H1 (cell line): ENCODE results near the gene DNAH12. TPM values are rescaled to one million over a fixed set of nuclear protein-coding genes. Genes with fewer than 3 reads are reported as not detected.

Experiments
- CTCF ChIA-PET: fragments of 300-600 bp; sonication (Branson Sonifier 250); formaldehyde crosslinking; loops from one replicate; lab custom pipeline; 2021; ENCODE audit not compliant: partially characterized antibody; lab: Charles Lee
- POLR2A ChIA-PET: fragments of 300-600 bp; sonication (Branson Sonifier 250); formaldehyde crosslinking; loops from one replicate; lab custom pipeline; 2021; ENCODE audit warnings: inconsistent platforms; ENCODE audit not compliant: partially characterized antibody; lab: Charles Lee
- DNase-seq, 2 experiments: peaks; one replicate each; pipeline versions ENCODE4 v3.0.0 to v3.0.0-alpha.2; 2010 to 2022; ENCODE audit warnings: low spot score in 2 of 2, low read depth in 1 of 2, mixed read lengths in 1 of 2
- FAIRE-seq: peaks from 2 replicates; lab custom pipeline; 2011; peaks lifted over from hg19 to GRCh38; lab: Jason Lieb, UNC
- H2AFZ ChIP-seq: 2 replicates; pipeline ENCODE4 v1.8.1; 2012; ENCODE audit warnings: low read length, inconsistent platforms
- H2AK5ac ChIP-seq: 2 replicates; pipeline ENCODE4 v1.6.1; 2013; ENCODE audit warnings: low read depth, low read length
- H2BK120ac ChIP-seq: replicated peaks from 2 replicates; pipeline ENCODE3; 2013; ENCODE audit warnings: low read depth, low read length, inconsistent platforms
- H2BK12ac ChIP-seq: 2 replicates; pipeline ENCODE4 v1.6.1; 2013; ENCODE audit warnings: low read depth, low read length
- H2BK15ac ChIP-seq: 2 replicates; pipeline ENCODE4 v1.6.1; 2013; ENCODE audit warnings: low read length
- H2BK20ac ChIP-seq: 2 replicates; pipeline ENCODE4 v1.6.1; 2013; ENCODE audit warnings: low read length
- H2BK5ac ChIP-seq: 2 replicates; pipeline ENCODE4 v1.6.1; 2013; ENCODE audit warnings: low read depth, low read length
- H3K14ac ChIP-seq: 2 replicates; pipeline ENCODE4 v1.6.1; 2013; ENCODE audit warnings: inconsistent platforms; ENCODE audit not compliant: insufficient read length
- H3K18ac ChIP-seq: 2 replicates; pipeline ENCODE4 v1.6.1; 2013; ENCODE audit warnings: low read length; ENCODE audit errors: extremely low read depth
- H3K23ac ChIP-seq: 2 replicates; pipeline ENCODE4 v1.6.1; 2013; ENCODE audit warnings: inconsistent platforms; ENCODE audit not compliant: insufficient read length
- H3K23me2 ChIP-seq: 2 replicates; pipeline ENCODE4 v1.6.1; 2013; ENCODE audit warnings: low read depth, low read length
- H3K27ac ChIP-seq: 2 replicates; pipeline ENCODE4 v1.6.1; 2011; ENCODE audit warnings: low read depth, low read length, inconsistent platforms
- H3K27me3 ChIP-seq, 4 experiments: replicated peaks in 1 of 4; 1 replicate in 1 of 4; 2 replicates in 3 of 4; pipeline versions ENCODE4 v1.6.1 to v1.8.1; 2011 to 2013; ENCODE audit warnings: low read length in 3 of 4, mild to moderate bottlenecking in 3 of 4, inconsistent platforms in 2 of 4, mixed read lengths in 2 of 4, moderate library complexity in 1 of 4; ENCODE audit not compliant: control insufficient read depth in 3 of 4, insufficient read depth in 3 of 4; ENCODE audit errors: extremely low read depth in 1 of 4
- H3K36me3 ChIP-seq, 4 experiments: 2 replicates each; pipeline versions ENCODE4 v1.6.1 to v1.8.1; 2011 to 2013; ENCODE audit warnings: mild to moderate bottlenecking in 4 of 4, low read length in 3 of 4, moderate library complexity in 2 of 4, control low read depth in 1 of 4, inconsistent platforms in 1 of 4; ENCODE audit not compliant: insufficient read depth in 4 of 4, control insufficient read depth in 2 of 4
- H3K4ac ChIP-seq: replicated peaks from 2 replicates; pipeline ENCODE3; 2013; ENCODE audit warnings: low read length, low read depth, mixed read lengths, inconsistent platforms; ENCODE audit not compliant: insufficient read length
- H3K4me1 ChIP-seq, 4 experiments: replicated peaks in 1 of 4; 1 replicate in 1 of 4; 2 replicates in 3 of 4; pipeline versions ENCODE4 v1.6.1 to v1.8.1; 2011 to 2013; ENCODE audit warnings: low read length in 3 of 4, inconsistent platforms in 2 of 4, mixed read lengths in 1 of 4; ENCODE audit not compliant: insufficient read depth in 4 of 4, control insufficient read depth in 3 of 4
- H3K4me2 ChIP-seq, 2 experiments: 2 replicates each; pipeline versions ENCODE4 v1.6.1 to v1.8.1; 2011 to 2013; ENCODE audit warnings: low read depth in 2 of 2, low read length in 2 of 2, control low read depth in 1 of 2, inconsistent platforms in 1 of 2, mild to moderate bottlenecking in 1 of 2; ENCODE audit not compliant: insufficient read depth in 1 of 2
- H3K4me3 ChIP-seq, 4 experiments: fragments of 200-600, 300-600 bp in 1 of 4; sonication (generic), shearing (Covaris generic), sonication (Bioruptor Twin) in 1 of 4; 2 replicates each; pipeline versions ENCODE4 v1.5.1 to v1.8.1; 2011 to 2016; ENCODE audit warnings: low read length in 4 of 4, low read depth in 3 of 4, control low read depth in 2 of 4, inconsistent platforms in 2 of 4, mild to moderate bottlenecking in 2 of 4, mixed read lengths in 1 of 4, moderate library complexity in 1 of 4; ENCODE audit not compliant: insufficient read depth in 2 of 4; ENCODE audit errors: extremely low read depth in 1 of 4
- H3K56ac ChIP-seq: replicated peaks from 2 replicates; pipeline ENCODE3; 2013; ENCODE audit warnings: low read depth, mild to moderate bottlenecking, mixed read lengths, low read length, inconsistent platforms; ENCODE audit not compliant: insufficient read length
- H3K79me1 ChIP-seq: 2 replicates; pipeline ENCODE4 v1.6.1; 2013; ENCODE audit warnings: low read depth, low read length, control low read depth
- H3K79me2 ChIP-seq, 2 experiments: 2 replicates each; pipeline versions ENCODE4 v1.6.1 to v1.8.1; 2012 to 2013; ENCODE audit warnings: low read length in 2 of 2, mild to moderate bottlenecking in 2 of 2, inconsistent platforms in 1 of 2; ENCODE audit not compliant: insufficient read depth in 2 of 2, control insufficient read depth in 1 of 2
- H3K9ac ChIP-seq, 4 experiments: replicated peaks in 1 of 4; 1 replicate in 1 of 4; 2 replicates in 3 of 4; pipeline versions ENCODE4 v1.6.1 to v1.8.1; 2011 to 2013; ENCODE audit warnings: low read depth in 3 of 4, low read length in 3 of 4, control low read depth in 2 of 4, mild to moderate bottlenecking in 2 of 4, moderate library complexity in 2 of 4, inconsistent platforms in 1 of 4; ENCODE audit errors: extremely low read depth in 1 of 4
- H3K9me3 ChIP-seq, 2 experiments: 2 replicates each; pipeline versions ENCODE4 v1.6.1 to v1.8.1; 2012 to 2013; ENCODE audit warnings: mild to moderate bottlenecking in 2 of 2, moderate library complexity in 2 of 2, control low read depth in 1 of 2, inconsistent platforms in 1 of 2, low read depth in 1 of 2, low read length in 1 of 2, mixed read lengths in 1 of 2; ENCODE audit not compliant: insufficient read depth in 2 of 2
- H4K20me1 ChIP-seq, 2 experiments: replicated peaks in 1 of 2; 2 replicates each; pipeline versions ENCODE3 to v1.8.1; 2011 to 2013; ENCODE audit warnings: inconsistent platforms in 2 of 2, low read length in 2 of 2, mild to moderate bottlenecking in 1 of 2; ENCODE audit not compliant: insufficient read depth in 2 of 2, control insufficient read depth in 1 of 2
- H4K5ac ChIP-seq: 2 replicates; pipeline ENCODE4 v1.6.1; 2013; ENCODE audit warnings: low read length, low read depth, mixed read lengths, inconsistent platforms; ENCODE audit not compliant: insufficient read length
- H4K8ac ChIP-seq: 2 replicates; pipeline ENCODE4 v1.8.0; 2013; ENCODE audit warnings: mild to moderate bottlenecking, moderate library complexity, low read length, inconsistent platforms; ENCODE audit not compliant: insufficient read depth; ENCODE audit errors: extremely low read depth
- H4K91ac ChIP-seq: replicated peaks from 2 replicates; pipeline ENCODE3; 2013; ENCODE audit warnings: low read length, mixed read lengths, inconsistent platforms; ENCODE audit not compliant: insufficient read length
- CBX5 ChIP-seq: fragments of 300-800, 300-1000 bp; sonication (generic); IDR thresholded peaks from 2 replicates; pipeline ENCODE4 v1.7.1; 2016; ENCODE audit warnings: antibody characterized with exemption, low read length, low read depth
- CBX8 ChIP-seq: fragments of 300-800, 300-1000 bp; sonication (generic); IDR thresholded peaks from 2 replicates; pipeline ENCODE4 v1.7.1; 2016; ENCODE audit warnings: low read depth, low read length, borderline replicate concordance
- CREB1 ChIP-seq: IDR thresholded peaks from 2 replicates; pipeline ENCODE4 v1.6.1; 2012; ENCODE audit warnings: inconsistent platforms
- CTCF ChIP-seq, 3 experiments: IDR thresholded peaks; 1 replicate in 2 of 3; 2 replicates in 1 of 3; pipeline versions ENCODE4 v1.5.1 to v1.6.1; 2011; ENCODE audit warnings: low read length in 3 of 3, mild to moderate bottlenecking in 3 of 3, inconsistent platforms in 2 of 3, low read depth in 1 of 3, moderate library complexity in 1 of 3; ENCODE audit not compliant: insufficient read depth in 1 of 3; ENCODE audit errors: control extremely low read depth in 1 of 3
- JUND ChIP-seq: IDR thresholded peaks from 2 replicates; pipeline ENCODE4 v1.6.1; 2011; ENCODE audit warnings: mild to moderate bottlenecking, improper control_type of control experiment, low read length
- KDM5A ChIP-seq: fragments of 200-600 bp; IDR thresholded peaks from 2 replicates; pipeline ENCODE4 v1.7.1; 2012; ENCODE audit warnings: mild to moderate bottlenecking, low read length, inconsistent platforms, mixed read lengths
- NANOG ChIP-seq: IDR thresholded peaks from 2 replicates; pipeline ENCODE4 v1.6.1; 2011; ENCODE audit warnings: low read length, low read depth, mild to moderate bottlenecking, inconsistent platforms; ENCODE audit not compliant: insufficient read depth, poor library complexity, severe bottlenecking
- RAD21 ChIP-seq, 2 experiments: IDR thresholded peaks in 1 of 2; conservative IDR thresholded peaks in 1 of 2; 2 replicates each; pipeline ENCODE4 v1.6.1; 2011; ENCODE audit warnings: low read depth in 2 of 2, low read length in 2 of 2, improper control_type of control experiment in 1 of 2, inconsistent platforms in 1 of 2, mild to moderate bottlenecking in 1 of 2, moderate library complexity in 1 of 2
- RBBP5 ChIP-seq: IDR thresholded peaks from 2 replicates; pipeline ENCODE4 v1.7.1; 2012; ENCODE audit warnings: low read depth, mild to moderate bottlenecking, inconsistent platforms, low read length, moderate library complexity, borderline replicate concordance
- RXRA ChIP-seq: IDR thresholded peaks from 2 replicates; pipeline ENCODE4 v1.6.1; 2011; ENCODE audit warnings: low read depth, mild to moderate bottlenecking, low read length, moderate library complexity; ENCODE audit not compliant: insufficient read depth
- SIX5 ChIP-seq: IDR thresholded peaks from 2 replicates; pipeline ENCODE4 v1.6.1; 2011; ENCODE audit warnings: mild to moderate bottlenecking, low read depth, low read length
- SP4 ChIP-seq: IDR thresholded peaks from 2 replicates; pipeline ENCODE4 v1.6.1; 2012; ENCODE audit warnings: low read length, inconsistent platforms
- WGBS, 2 experiments: shearing (Covaris generic) in 1 of 2; methylation state at CpG; one replicate each; pipeline versions ENCODE4 v1.1.6 to v1.1.7; 2013 to 2015; ENCODE audit warnings: low lambda C conversion rate in 2 of 2, mixed read lengths in 2 of 2, inconsistent platforms in 1 of 2, low coverage in 1 of 2, missing lambda C conversion rate in 1 of 2; ENCODE audit not compliant: insufficient replicate concordance in 2 of 2, insufficient coverage in 1 of 2, insufficient read length in 1 of 2; ENCODE audit errors: extremely low coverage in 1 of 2, missing lambda C conversion rate in 1 of 2; 5-methylcytosine and 5-hydroxymethylcytosine counted together
- polyA plus RNA-seq, 7 experiments: library from polyadenylated mRNA; depleted of rRNA in 3 of 7; stranded (reverse) in 5 of 7; unstranded in 2 of 7; fragments of >200 nt in 5 of 7; fragments of 200-250 nt in 2 of 7; gene quantifications; 1 replicate in 5 of 7; 2 replicates in 1 of 7; 4 replicates in 1 of 7; pipeline versions ENCODE4 v1.2.1 to v1.2.3, GENCODE V29; 2011 to 2013; ENCODE audit warnings: missing spikeins in 2 of 7, mixed read lengths in 2 of 7
- total RNA-seq: library from RNA; stranded (reverse); fragmentation: NEBNext Ultra II Directional; extraction: Animal tissue kit (Norgen Biotek cat#: 25700); gene quantifications from 2 replicates; pipeline ENCODE4 v1.2.1, GENCODE V29; 2021

DNAH12 gene
- total and polyA plus RNA-seq, 2 of the 8 experiments (the other 6 are each of a cell fraction or from before 2014, with no cell fraction given) = not detected

- Histone ChIP-seq H3K56ac (no peak overlapping the region), H2BK5ac (no peak overlapping the region), H2AK5ac (no peak overlapping the region), H3K9ac (no peak overlapping the region), H3K4ac (no peak overlapping the region), H4K8ac (no peak overlapping the region), H3K4me1 (no peaks in the 10 kb centered on the region), H2BK15ac (no peak overlapping the region), H2BK12ac (no peak overlapping the region), H3K27ac (no peak overlapping the region), H3K27me3 (no peaks in the 10 kb centered on the region), H3K23ac (no peak overlapping the region), H3K23me2 (no peaks in the 10 kb centered on the region), H4K5ac (no peak overlapping the region), H4K20me1 (no peaks in the 10 kb centered on the region), H3K4me3 (no peak overlapping the region), H2BK20ac (no peak overlapping the region), H2BK120ac (no peak overlapping the region), H3K79me1 (no peaks in the 10 kb centered on the region), H3K18ac (no peak overlapping the region), H4K91ac (no peak overlapping the region), H3K9me3 (no peaks in the 10 kb centered on the region), H3K14ac (no peak overlapping the region), H2AFZ (no peak overlapping the region), H3K36me3 (no peaks in the 10 kb centered on the region), H3K79me2 (no peaks in the 10 kb centered on the region), H3K4me2 (no peak overlapping the region)
- FAIRE-seq (no peak), DNase-seq (no peak)
- WGBS, 2 experiments = 90% methylated on average over 4 of the region's 4 CpGs; no CpG with 5 or more reads in 1 of the 2 experiments
- CTCF ChIA-PET = interaction anchor here (0.9 to 2.2 kb wide), 3 partner anchors 11 to 682 kb away, joined by 3 to 14 read pairs (median 3); no protein-coding TSS in a partner anchor
- POLR2A ChIA-PET = interaction anchor here (0.7 kb wide), 1 partner anchor 226 kb away, joined by 3 read pairs; no protein-coding TSS in a partner anchor
- no peak for TF ChIP-seq CREB1
- no peak for TF ChIP-seq CBX5
- TF ChIP-seq RXRA = no peak
- no peak for TF ChIP-seq JUND
- no peak for TF ChIP-seq CBX8
- TF ChIP-seq NANOG = no peak
- TF ChIP-seq SP4 = no peak
- TF ChIP-seq CTCF (IDR thresholded peaks at IDR 0.05; ENCODE audit: control extremely low read depth in 1 of 3, insufficient read depth in 1 of 3, low read depth in 1 of 3, low read length in 3 of 3) = no peak
- no peak for TF ChIP-seq RBBP5
- TF ChIP-seq KDM5A = no peak
- no peak for TF ChIP-seq RAD21 (IDR thresholded peaks at IDR 0.05 in 1 of 2, conservative IDR thresholded peaks at IDR 0.05 in 1 of 2; ENCODE audit: low read depth in 2 of 2, low read length in 2 of 2)
- no peak for TF ChIP-seq SIX5
Observed at GRCh38 chr3:57386307-57386706, 157.8 kb downstream of the DNAH12 start.
